GM19438 (cell line): ENCODE data around the gene MAFB.

ENCODE experiments used
- ATAC-seq: cut with Tn5 transposase; IDR thresholded peaks from one replicate; pipeline ENCODE4 v1.9.1; 2021; ENCODE audit warnings: low read depth; ENCODE audit not compliant: unreplicated experiment

Gene MAFB

DNA sequence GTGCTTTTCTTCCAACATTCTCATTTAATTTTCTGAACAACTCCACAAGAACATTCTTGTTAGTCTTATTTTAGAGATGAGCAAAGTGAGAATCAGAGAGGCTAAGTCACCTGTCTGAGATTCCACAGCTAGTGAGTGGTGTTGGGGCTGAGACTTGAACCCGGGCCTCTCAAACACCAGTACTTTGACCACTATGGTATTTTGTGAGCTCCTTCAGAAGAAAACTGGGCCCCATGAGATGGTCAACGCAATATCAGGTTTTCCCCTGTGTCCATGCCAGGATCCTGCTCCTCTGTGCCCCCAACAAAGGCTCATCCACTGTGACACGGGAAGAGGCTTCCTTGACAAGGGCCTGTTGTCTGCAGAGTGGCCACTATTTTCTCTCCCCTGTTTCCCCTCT is 51.9 kb downstream of the MAFB start:
- ATAC-seq, result no peak

DNA sequence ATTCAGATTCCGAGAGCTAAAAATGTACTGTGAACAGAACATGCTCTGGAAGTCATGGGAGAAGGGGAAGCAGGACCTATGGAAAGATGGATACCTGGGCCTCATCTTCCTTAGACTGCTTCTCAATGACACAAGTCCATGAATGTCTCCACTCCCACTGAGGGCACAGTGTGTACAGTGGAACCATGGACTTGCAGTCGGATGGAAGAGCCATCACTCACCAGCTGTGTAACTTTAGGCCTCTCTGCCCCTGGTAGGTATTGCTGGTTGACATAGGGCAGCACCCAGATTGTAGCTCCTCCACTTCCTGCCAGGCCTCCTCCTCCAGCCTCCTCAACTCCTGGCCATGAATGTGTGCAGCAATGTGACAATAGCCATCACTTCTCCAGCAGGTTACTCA is 52.5 kb downstream of the MAFB start:
- ATAC-seq, result no peak

DNA sequence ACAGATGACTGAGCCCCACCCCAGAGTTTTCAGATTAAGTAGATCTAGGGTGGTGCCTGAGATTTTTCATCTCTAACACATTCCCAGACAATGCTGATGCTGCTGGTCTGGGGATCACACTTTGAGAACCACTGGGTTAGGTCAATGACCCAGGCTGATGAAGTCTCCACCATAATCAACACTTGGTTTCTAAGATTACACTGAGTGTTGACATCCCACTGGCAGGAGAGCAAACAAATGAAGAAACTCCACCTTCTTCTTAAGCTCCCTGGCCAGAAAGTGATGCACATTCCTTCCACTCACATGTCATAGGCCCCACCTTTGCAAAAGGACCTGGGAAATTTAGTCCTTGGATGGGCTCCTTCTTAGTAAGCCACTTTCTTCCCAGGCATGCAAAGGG is 53.1 kb downstream of the MAFB start:
- ATAC-seq, result no peak
